Measurements from ENCODE around the gene TTC28. TPM values are rescaled to one million over a fixed set of nuclear protein-coding genes. Genes with fewer than 3 reads are reported as not detected.
"Not testable (repeated sequence)": the region's sequence is repeated elsewhere in the genome, so short reads cannot be mapped to it uniquely, and the experiment has no call there.

Gene TTC28
- total RNA-seq, 1 donor from 2014 or later, result 46.2 TPM

DNA sequence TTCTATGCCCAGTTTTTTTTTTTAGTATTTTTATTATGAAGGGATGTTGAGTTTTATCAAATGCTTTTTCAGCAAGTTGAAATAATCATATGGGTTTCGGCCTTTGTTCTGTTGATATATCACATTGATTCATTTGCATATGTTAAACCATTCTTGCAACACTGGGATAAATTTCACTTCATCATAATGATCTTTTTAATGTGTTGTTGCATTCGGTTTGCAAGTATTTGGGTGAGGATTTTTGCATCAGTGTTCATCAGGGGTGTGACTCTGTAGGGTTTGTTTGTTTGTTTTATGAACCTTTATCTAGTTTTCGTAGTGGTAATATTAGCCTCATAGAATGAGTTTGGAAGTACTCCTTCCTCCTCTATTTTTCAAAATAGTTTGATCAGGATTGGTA, 103.5 kb downstream of the TTC28 start:
- no peak overlapping the region for H3K4me3 ChIP-seq

DNA sequence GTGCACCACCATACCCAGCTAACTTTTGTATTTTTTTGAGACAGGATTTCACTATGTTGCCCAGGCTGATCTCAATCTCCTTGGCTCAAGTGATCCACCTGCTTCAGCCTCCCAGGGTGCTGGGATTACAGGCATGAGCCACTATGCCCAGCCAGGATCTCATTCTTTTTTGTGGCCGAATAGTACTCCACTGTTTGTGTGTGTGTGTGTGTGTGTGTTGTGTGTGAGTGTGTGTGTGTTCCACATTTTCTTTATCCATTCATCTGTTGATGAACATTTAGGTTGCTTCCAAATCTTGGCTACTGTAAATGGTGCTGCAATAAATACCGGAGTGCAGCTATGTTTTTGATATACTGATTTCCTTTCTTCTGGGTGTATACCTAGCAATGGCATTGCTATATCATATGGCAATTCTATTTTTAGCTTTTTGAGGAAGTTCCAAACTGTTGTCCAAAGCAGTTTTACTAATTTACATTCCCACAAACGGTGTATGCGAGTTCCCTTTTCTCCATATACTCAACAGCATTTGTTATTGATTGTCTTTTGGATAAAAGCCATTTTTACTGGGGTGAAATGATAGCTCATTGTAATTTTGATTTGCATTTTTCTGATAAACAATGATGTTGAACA, 105.4 kb downstream of the TTC28 start:
- Histone ChIP-seq H3K9me3 (ENCODE audit: low read depth) (no peaks in the 10 kb centered on the region), H2AFZ (replicated peaks) (no peak overlapping the region), H3K79me2 (ENCODE audit: low read depth) (no peaks in the 10 kb centered on the region), H3K9ac (no peak overlapping the region), H3K27me3 (no peaks in the 10 kb centered on the region), H3K4me2 (no peak overlapping the region), H3K4me1 (no peaks in the 10 kb centered on the region), H4K20me1 (ENCODE audit: low read depth) (peaks cover 1% of the 10 kb centered on the region), H3K27ac (no peak overlapping the region), H3K4me3 (no peak overlapping the region), H3F3A (ENCODE audit: low read depth) (no peaks in the 10 kb centered on the region), H3K36me3 (no peaks in the 10 kb centered on the region)
- H3K36me3 Mint-ChIP-seq, result peaks cover 12% of the 10 kb centered on the region
- no peak overlapping the region for H3K4me3 Mint-ChIP-seq
- no peaks in the 10 kb centered on the region for H3K27me3 Mint-ChIP-seq (ENCODE audit: insufficient read depth, low read depth)
- no peaks in the 10 kb centered on the region for H3K4me1 Mint-ChIP-seq
- no peak overlapping the region for H3K27ac Mint-ChIP-seq
- H3K9me3 Mint-ChIP-seq, result peaks cover 14% of the 10 kb centered on the region
- TF ChIP-seq EZH2 (IDR thresholded peaks at IDR 0.05) (no peak), EZH2phosphoT487 (IDR thresholded peaks at IDR 0.05) (no peak)
- TF ChIP-seq, protein P1, sequence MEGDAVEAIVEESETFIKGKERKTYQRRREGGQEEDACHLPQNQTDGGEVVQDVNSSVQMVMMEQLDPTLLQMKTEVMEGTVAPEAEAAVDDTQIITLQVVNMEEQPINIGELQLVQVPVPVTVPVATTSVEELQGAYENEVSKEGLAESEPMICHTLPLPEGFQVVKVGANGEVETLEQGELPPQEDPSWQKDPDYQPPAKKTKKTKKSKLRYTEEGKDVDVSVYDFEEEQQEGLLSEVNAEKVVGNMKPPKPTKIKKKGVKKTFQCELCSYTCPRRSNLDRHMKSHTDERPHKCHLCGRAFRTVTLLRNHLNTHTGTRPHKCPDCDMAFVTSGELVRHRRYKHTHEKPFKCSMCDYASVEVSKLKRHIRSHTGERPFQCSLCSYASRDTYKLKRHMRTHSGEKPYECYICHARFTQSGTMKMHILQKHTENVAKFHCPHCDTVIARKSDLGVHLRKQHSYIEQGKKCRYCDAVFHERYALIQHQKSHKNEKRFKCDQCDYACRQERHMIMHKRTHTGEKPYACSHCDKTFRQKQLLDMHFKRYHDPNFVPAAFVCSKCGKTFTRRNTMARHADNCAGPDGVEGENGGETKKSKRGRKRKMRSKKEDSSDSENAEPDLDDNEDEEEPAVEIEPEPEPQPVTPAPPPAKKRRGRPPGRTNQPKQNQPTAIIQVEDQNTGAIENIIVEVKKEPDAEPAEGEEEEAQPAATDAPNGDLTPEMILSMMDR (IDR thresholded peaks at IDR 0.05), result no peak
- no peak for DNase-seq (ENCODE audit: low spot score)

More for the DNA sequence above, 103.5 kb downstream of the TTC28 start:
- Histone ChIP-seq H4K20me1 (ENCODE audit: low read depth) (peaks cover 6% of the 10 kb centered on the region), H2AFZ (replicated peaks) (no peak overlapping the region), H3K9ac (no peak overlapping the region), H3K4me1 (no peaks in the 10 kb centered on the region), H3K36me3 (no peaks in the 10 kb centered on the region), H3F3A (ENCODE audit: low read depth) (no peaks in the 10 kb centered on the region), H3K27ac (no peak overlapping the region), H3K4me2 (no peak overlapping the region), H3K79me2 (ENCODE audit: low read depth) (no peaks in the 10 kb centered on the region), H3K27me3 (no peaks in the 10 kb centered on the region), H3K9me3 (ENCODE audit: low read depth) (no peaks in the 10 kb centered on the region)
- no peak for DNase-seq (ENCODE audit: low spot score)
- H3K36me3 Mint-ChIP-seq, result peaks cover 7% of the 10 kb centered on the region
- H3K9me3 Mint-ChIP-seq, result peaks cover 9% of the 10 kb centered on the region
- H3K4me3 Mint-ChIP-seq, result no peak overlapping the region
- H3K27ac Mint-ChIP-seq, result no peak overlapping the region
- peaks cover 3% of the 10 kb centered on the region for H3K4me1 Mint-ChIP-seq
- TF ChIP-seq EZH2phosphoT487 (IDR thresholded peaks at IDR 0.05) (no peak), EZH2 (IDR thresholded peaks at IDR 0.05) (no peak)
- TF ChIP-seq, protein P1 (IDR thresholded peaks at IDR 0.05), result no peak
- no peaks in the 10 kb centered on the region for H3K27me3 Mint-ChIP-seq (ENCODE audit: insufficient read depth, low read depth)

DNA sequence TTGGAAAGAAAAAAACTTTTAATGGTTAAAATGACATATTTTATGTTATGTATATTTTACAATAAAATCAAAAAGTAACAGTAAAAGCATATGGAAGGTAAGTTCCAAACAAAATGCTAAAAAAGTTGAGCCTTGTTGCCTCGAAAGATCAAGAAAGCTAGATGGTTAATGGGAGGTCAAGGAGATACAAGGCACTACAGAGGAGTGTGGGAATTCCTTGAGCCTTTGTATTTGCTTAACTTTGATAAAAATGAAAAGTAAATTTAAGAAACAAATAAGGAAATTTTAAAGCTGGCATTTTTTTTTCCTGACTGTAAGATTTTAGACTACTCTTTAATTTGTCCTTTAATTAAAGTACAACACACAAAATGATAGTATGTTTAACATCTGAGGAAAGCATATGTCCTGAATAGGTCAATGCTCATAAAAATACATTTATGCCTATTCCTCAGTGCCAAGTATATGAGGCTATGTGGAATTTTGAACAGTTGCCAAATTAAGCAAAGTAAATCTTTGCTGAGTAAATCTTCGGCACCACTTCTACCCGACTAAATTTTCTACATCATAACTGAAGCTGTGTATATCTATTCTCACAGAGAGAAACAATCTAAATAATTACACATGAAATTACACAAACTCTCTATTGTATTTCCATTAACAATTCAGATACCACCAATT, 108.8 kb downstream of the TTC28 start:
- Histone ChIP-seq H2AFZ (replicated peaks) (no peak overlapping the region), H3K4me3 (no peak overlapping the region), H3K9me3 (ENCODE audit: low read depth) (no peaks in the 10 kb centered on the region), H4K20me1 (ENCODE audit: low read depth) (peaks cover 7% of the 10 kb centered on the region), H3F3A (ENCODE audit: low read depth) (peaks cover 6% of the 10 kb centered on the region), H3K4me1 (no peaks in the 10 kb centered on the region), H3K27me3 (no peaks in the 10 kb centered on the region), H3K36me3 (no peaks in the 10 kb centered on the region), H3K79me2 (ENCODE audit: low read depth) (peaks cover 3% of the 10 kb centered on the region), H3K9ac (no peak overlapping the region), H3K4me2 (no peak overlapping the region), H3K27ac (no peak overlapping the region)
- peaks cover 14% of the 10 kb centered on the region for H3K36me3 Mint-ChIP-seq
- H3K4me3 Mint-ChIP-seq, result no peak overlapping the region
- DNase-seq (ENCODE audit: low spot score), result no peak
- H3K27me3 Mint-ChIP-seq (ENCODE audit: insufficient read depth, low read depth), result no peaks in the 10 kb centered on the region
- TF ChIP-seq EZH2phosphoT487 (IDR thresholded peaks at IDR 0.05), result no peak
- TF ChIP-seq EZH2 (IDR thresholded peaks at IDR 0.05), result no peak
- TF ChIP-seq, protein P1 (IDR thresholded peaks at IDR 0.05), result no peak
- no peak overlapping the region for H3K27ac Mint-ChIP-seq
- H3K9me3 Mint-ChIP-seq, result peaks cover 7% of the 10 kb centered on the region
- no peaks in the 10 kb centered on the region for H3K4me1 Mint-ChIP-seq

DNA sequence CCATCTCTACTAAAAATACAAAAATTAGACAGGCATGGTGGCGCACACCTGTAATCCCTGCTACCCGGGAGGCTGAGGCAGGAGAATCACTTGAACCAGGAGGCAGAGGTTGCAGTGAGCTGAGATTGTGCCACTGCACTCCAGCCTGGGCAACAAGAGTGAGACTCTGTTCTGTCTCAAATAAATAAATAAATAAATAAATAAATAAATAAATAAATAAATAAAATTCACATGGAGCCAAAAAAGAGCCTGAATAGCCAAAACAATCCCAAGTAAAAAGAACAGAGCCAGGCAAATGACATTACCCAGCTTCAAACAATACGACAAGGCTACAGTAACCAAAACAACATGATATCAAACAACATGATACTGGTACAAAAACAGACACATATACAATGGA, 110.7 kb downstream of the TTC28 start:
- H3K9ac ChIP-seq; H3K79me2 ChIP-seq (ENCODE audit: low read depth); H3K4me2 ChIP-seq; H3K36me3 ChIP-seq; H3K9me3 Mint-ChIP-seq; H3K4me3 Mint-ChIP-seq; H3K4me1 ChIP-seq; H3K27ac Mint-ChIP-seq; H3K4me3 ChIP-seq; H4K20me1 ChIP-seq (ENCODE audit: low read depth); DNase-seq (ENCODE audit: low spot score); H3K4me1 Mint-ChIP-seq; H3K27me3 Mint-ChIP-seq (ENCODE audit: insufficient read depth, low read depth); H3K27me3 ChIP-seq; H3K27ac ChIP-seq; H3K9me3 ChIP-seq (ENCODE audit: low read depth); H2AFZ ChIP-seq (replicated peaks); H3F3A ChIP-seq (ENCODE audit: low read depth): not testable (repeated sequence)
- peaks cover 14% of the 10 kb centered on the region for H3K36me3 Mint-ChIP-seq
